Loucy (cell line): ENCODE results near the gene SLC7A6OS.

Source experiments
- H2AFZ ChIP-seq: fragments of 200-600 bp; sonication (generic); 2 replicates; pipeline ENCODE4 v1.6.0; 2016; ENCODE audit warnings: antibody characterized with exemption, mild to moderate bottlenecking, low read length, moderate library complexity
- H3F3A ChIP-seq: fragments of 200-600 bp; 2 replicates; pipeline ENCODE4 v1.6.0; 2016; ENCODE audit warnings: antibody characterized with exemption, low read depth, mild to moderate bottlenecking
- H3K27me3 ChIP-seq: fragments of 200-600 bp; sonication (generic); 2 replicates; pipeline ENCODE4 v1.6.1; 2014; ENCODE audit warnings: low read length, mild to moderate bottlenecking; ENCODE audit not compliant: insufficient read depth, poor library complexity, severe bottlenecking
- H3K36me3 ChIP-seq: fragments of 200-600 bp; sonication (generic); 2 replicates; pipeline ENCODE4 v1.6.1; 2016; ENCODE audit warnings: low read length; ENCODE audit not compliant: insufficient read depth
- H3K4me1 ChIP-seq: fragments of 200-600 bp; sonication (generic); 2 replicates; pipeline ENCODE4 v1.5.1; 2014; ENCODE audit warnings: low read length, mild to moderate bottlenecking; ENCODE audit not compliant: insufficient read depth, poor library complexity, severe bottlenecking
- H3K4me2 ChIP-seq: fragments of 200-600 bp; sonication (generic); 2 replicates; pipeline ENCODE4 v1.6.0; 2014; ENCODE audit warnings: antibody characterized with exemption, low read length, low read depth, mild to moderate bottlenecking; ENCODE audit not compliant: poor library complexity, severe bottlenecking
- H3K4me3 ChIP-seq: fragments of 200-600 bp; sonication (generic); 2 replicates; pipeline ENCODE4 v1.5.1; 2014; ENCODE audit warnings: low read length, mild to moderate bottlenecking, mixed read lengths; ENCODE audit not compliant: poor library complexity, severe bottlenecking
- H3K79me2 ChIP-seq: fragments of 200-600 bp; sonication (generic); 2 replicates; pipeline ENCODE4 v1.6.1; 2014; ENCODE audit warnings: low read length; ENCODE audit not compliant: insufficient read depth
- H3K9ac ChIP-seq: fragments of 200-600 bp; sonication (generic); 2 replicates; pipeline ENCODE4 v1.6.0; 2014; ENCODE audit warnings: mild to moderate bottlenecking, low read depth, low read length, moderate library complexity; ENCODE audit not compliant: poor library complexity, severe bottlenecking
- H3K9me2 ChIP-seq: fragments of 200-600 bp; sonication (generic); replicated peaks from 2 replicates; pipeline ENCODE4 v1.6.1; 2016; ENCODE audit warnings: low read depth, low read length, mixed read lengths
- H3K9me3 ChIP-seq: fragments of 200-600 bp; sonication (generic); 2 replicates; pipeline ENCODE4 v1.6.1; 2014; ENCODE audit warnings: mild to moderate bottlenecking, antibody characterized with exemption, low read length, low read depth; ENCODE audit not compliant: insufficient read depth
- H4K20me1 ChIP-seq: fragments of 200-600 bp; sonication (generic); 2 replicates; pipeline ENCODE4 v1.6.0; 2014; ENCODE audit warnings: antibody characterized with exemption, low read length, mild to moderate bottlenecking; ENCODE audit not compliant: insufficient read depth, poor library complexity, severe bottlenecking
- CTCF ChIP-seq: fragments of 200-600 bp; sonication (generic); conservative IDR thresholded peaks from 2 replicates; pipeline ENCODE4 v1.5.1; 2014; ENCODE audit warnings: mild to moderate bottlenecking, antibody characterized with exemption, low read length
- EZH2phosphoT487 ChIP-seq: fragments of 200-600 bp; IDR thresholded peaks from 2 replicates; pipeline ENCODE4 v1.6.1; 2018; ENCODE audit warnings: antibody characterized with exemption, mild to moderate bottlenecking, moderate library complexity, borderline replicate concordance

The SLC7A6OS gene

GRCh38 chr16:68283346-68283745 lies 27.4 kb downstream of the SLC7A6OS start:
- H3K27me3 ChIP-seq = no peaks in the 10 kb centered on the region
- H3K79me2 ChIP-seq = peaks cover 59% of the 10 kb centered on the region
- H3F3A ChIP-seq = peaks cover 12% of the 10 kb centered on the region
- TF ChIP-seq EZH2phosphoT487 (no peak), CTCF (no peak)
- H3K4me2 ChIP-seq = no peak overlapping the region
- peaks cover 54% of the 10 kb centered on the region for H3K4me1 ChIP-seq
- H3K9me3 ChIP-seq = no peaks in the 10 kb centered on the region
- H3K36me3 ChIP-seq = peaks cover 7% of the 10 kb centered on the region; the same call in 1 of the 2 replicates
- no peaks in the 10 kb centered on the region for H3K9me2 ChIP-seq
- peaks cover 3% of the 10 kb centered on the region for H4K20me1 ChIP-seq
- H2AFZ ChIP-seq = no peak overlapping the region
- H3K4me3 ChIP-seq = no peak overlapping the region
- H3K9ac ChIP-seq = peak overlapping the region; percentile 36

- Histone ChIP-seq H3F3A (peaks cover 12% of the 10 kb centered on the region), H3K4me3 (no peak overlapping the region), H3K9ac (no peak overlapping the region), H3K4me2 (no peak overlapping the region), H3K79me2 (peaks cover 48% of the 10 kb centered on the region), H3K4me1 (peaks cover 42% of the 10 kb centered on the region), H3K9me2 (no peaks in the 10 kb centered on the region), H3K27me3 (no peaks in the 10 kb centered on the region), H3K9me3 (no peaks in the 10 kb centered on the region), H3K36me3 (peaks cover 7% of the 10 kb centered on the region; the same call in 1 of the 2 replicates), H2AFZ (no peak overlapping the region), H4K20me1 (no peaks in the 10 kb centered on the region)
- TF ChIP-seq EZH2phosphoT487 (no peak), CTCF (no peak)
Observed at GRCh38 chr16:68282064-68282452, 28.7 kb downstream of the SLC7A6OS start.

GRCh38 chr16:68281368-68282063 lies 29.2 kb downstream of the SLC7A6OS start:
- peaks cover 7% of the 10 kb centered on the region; the same call in 1 of the 2 replicates for H3K36me3 ChIP-seq
- peaks cover 37% of the 10 kb centered on the region for H3K4me1 ChIP-seq
- H2AFZ ChIP-seq = no peak overlapping the region
- no peaks in the 10 kb centered on the region for H3K9me2 ChIP-seq
- no peaks in the 10 kb centered on the region for H3K9me3 ChIP-seq
- H4K20me1 ChIP-seq = no peaks in the 10 kb centered on the region
- H3K79me2 ChIP-seq = peaks cover 46% of the 10 kb centered on the region
- no peak overlapping the region for H3K4me3 ChIP-seq
- no peak for TF ChIP-seq EZH2phosphoT487
- TF ChIP-seq CTCF = no peak
- no peaks in the 10 kb centered on the region for H3K27me3 ChIP-seq
- H3F3A ChIP-seq = peaks cover 9% of the 10 kb centered on the region
- no peak overlapping the region for H3K9ac ChIP-seq
- H3K4me2 ChIP-seq = no peak overlapping the region
